HG03135 (cell line): Measurements from ENCODE around the gene CHST3.
"Not testable (repeated sequence)": the region's sequence is repeated elsewhere in the genome, so short reads cannot be mapped to it uniquely, and the experiment has no call there.

Source experiments
- ATAC-seq: cut with Tn5 transposase; IDR thresholded peaks from one replicate; pipeline ENCODE4 v1.9.1; 2021; ENCODE audit warnings: mild to moderate bottlenecking, moderate library complexity; ENCODE audit not compliant: unreplicated experiment

The CHST3 gene, protein sequence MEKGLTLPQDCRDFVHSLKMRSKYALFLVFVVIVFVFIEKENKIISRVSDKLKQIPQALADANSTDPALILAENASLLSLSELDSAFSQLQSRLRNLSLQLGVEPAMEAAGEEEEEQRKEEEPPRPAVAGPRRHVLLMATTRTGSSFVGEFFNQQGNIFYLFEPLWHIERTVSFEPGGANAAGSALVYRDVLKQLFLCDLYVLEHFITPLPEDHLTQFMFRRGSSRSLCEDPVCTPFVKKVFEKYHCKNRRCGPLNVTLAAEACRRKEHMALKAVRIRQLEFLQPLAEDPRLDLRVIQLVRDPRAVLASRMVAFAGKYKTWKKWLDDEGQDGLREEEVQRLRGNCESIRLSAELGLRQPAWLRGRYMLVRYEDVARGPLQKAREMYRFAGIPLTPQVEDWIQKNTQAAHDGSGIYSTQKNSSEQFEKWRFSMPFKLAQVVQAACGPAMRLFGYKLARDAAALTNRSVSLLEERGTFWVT

DNA sequence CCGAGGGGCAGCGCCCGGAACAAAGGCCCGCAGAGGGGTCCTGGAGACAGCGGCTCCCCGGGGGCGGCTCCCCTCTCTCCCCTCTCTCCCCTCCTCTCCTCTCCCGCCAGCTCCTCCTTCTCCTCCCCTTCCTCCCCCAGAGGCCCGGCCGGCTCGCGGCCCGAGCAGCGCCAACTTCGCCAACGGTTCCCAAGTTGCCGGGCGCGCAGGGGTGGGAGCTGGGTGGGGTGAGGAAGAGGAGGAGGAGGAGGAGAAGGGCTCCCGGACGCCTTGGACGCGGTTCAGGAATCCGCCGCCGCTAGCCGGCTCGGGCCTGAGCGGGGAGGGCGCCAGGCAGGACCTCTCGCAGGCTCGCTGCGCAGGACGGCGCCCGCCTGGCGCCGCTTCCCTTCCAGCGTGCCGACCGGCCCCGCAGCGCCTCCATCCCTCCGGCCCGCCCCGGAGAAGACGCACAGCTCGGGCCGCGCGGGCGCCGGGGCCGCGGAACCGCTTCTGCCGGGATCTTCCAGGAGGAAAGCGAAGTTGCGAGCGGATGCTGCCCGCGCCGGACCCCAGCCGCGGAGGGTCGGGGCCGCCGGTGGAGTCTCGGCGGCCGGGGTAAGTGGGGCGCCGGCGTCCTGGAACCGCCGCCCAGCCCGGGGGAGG lies at the start of gene CHST3:
TSS of gene CHST3 (plus strand) at position 298 of the 645 bp plus-strand sequence. CDS start 41,448 bp downstream, outside the sequence.
- no peak for ATAC-seq

DNA sequence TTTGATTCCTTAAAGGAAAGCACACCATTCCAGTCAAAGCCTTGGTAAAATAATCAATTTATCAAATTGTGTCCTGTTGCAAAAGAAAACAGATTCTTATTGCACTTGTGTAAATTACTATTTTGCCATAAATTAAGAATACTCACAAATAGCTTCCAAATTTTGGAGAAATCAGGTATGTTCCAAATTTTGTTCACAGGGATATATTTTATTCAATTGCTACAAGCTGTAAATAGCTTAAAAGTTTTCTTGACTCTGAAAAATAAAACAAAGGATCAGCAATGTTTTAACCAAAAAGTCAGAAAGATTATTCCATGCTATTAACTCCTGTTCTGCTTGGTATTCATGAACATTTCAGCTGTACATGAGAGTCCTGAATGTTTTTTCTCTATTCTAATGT lies 47.4 kb upstream of the CHST3 start:
- ATAC-seq = no peak

DNA sequence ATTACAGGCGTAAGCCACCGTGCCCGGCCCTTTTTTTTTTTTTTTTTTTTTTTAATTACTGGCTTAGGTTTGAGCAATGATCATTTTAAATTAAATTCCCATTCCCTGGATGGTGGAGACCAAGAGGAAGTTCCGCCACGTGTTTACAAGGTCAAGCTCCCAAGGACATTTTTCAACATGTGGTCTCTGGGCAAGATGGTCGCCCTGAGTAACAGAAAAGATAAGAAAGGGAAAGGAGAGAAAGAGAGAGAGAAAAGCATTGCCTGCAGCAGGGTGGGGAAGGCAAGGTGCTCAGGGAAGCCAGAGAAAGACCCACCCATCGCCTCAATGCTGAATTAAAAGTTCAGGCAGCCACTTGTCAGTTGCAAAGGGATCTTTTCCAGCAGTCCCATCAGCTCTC lies 45.2 kb upstream of the CHST3 start:
- no peak for ATAC-seq

DNA sequence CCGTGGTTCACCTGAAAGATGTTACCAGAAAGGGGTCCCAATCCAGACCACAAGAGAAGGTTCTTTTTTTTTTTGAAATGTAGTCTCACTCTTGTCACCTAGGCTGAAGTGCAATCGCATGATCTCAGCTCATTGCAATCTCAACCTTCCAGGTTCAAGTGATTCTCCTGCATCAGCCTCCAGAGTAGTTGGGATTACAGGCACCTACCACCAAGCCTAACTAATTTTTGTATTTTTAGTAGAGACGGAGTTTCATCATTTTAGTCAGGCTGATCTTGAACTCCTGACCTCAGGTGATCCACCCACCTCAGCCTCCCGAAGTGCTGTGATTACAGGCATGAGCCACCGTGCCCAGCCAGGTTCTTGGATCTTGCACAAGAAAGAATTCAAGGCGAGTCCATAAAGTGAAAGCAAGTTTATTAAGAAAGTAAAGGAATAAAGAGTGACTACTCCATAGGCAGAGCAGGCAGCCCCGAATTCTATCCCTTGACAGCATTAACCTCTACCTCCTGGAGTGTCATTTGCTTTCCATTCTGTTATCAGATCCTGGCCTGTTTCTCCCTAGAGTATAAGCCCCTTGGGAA lies 44.1 kb upstream of the CHST3 start:
- not testable (repeated sequence) for ATAC-seq

DNA sequence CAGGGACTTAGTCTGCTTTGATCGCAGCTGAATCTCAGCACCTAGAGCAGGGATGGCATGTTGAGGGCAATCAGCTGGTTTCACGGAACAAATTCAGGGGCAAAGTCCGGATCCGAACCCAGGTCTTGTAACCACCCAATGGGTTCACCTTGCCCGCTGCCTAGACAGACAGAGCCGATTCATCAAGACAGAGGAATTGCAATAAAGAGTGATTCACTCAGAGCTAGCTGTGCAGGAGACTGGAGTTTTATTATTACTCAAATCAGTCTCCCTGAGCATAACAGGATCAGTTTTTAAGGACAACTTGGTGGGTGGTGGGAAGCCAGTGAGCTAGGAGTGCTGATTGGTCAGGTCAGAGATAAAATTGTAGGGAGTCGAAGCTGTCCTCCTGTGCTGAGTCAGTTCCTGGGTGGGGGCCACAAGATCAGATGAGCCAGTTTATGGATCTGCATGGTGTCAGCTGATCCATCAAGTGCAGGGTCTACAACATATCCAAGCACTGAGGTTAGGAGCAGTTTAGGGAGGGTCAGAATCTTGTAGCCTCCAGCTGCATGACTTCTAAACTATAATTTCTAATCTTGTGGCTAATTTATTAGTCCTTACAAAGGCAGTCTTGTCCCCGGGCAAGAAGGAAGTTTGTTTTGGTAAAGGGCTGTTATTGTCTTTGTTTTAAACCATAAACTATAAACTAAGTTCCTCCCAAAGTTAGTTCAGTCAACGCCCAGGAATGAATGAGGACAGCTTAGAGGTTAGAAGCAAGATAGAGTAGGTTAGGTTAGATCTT lies 43.5 kb upstream of the CHST3 start:
- ATAC-seq = no peak

DNA sequence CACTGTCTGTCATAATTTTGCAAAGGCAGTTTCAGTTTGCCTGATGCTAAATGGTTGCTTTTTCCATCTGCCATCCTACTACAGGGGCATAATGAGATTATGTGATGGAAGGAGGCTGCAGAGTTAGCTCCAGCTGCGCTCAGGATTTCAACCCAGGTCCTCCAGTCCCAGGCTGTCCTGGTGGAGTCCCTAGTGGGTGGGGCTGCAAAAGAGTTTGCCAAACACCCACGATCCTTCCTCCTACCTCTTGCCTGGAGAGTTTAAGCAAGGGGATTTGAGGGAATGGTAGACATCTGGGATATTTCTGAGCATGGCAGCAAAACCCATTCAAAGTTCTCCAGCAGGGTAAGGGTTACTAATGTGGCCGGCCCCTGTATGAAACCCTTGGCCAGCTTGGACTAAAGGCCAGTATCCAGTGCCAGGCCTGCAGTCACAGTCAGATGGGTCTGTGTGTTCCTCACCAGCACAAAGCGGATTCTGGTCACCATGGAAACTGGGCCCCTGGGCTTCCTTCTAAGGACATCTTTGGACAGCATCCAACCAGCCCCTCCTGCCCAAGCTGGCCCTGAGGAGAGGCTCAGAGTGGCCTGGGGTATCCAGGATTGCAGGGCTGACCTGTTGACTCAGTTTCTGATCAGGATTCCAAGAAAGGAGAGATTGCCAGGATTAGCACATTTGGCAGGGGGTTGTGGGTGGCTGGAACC lies 42.7 kb upstream of the CHST3 start:
- no peak for ATAC-seq

DNA sequence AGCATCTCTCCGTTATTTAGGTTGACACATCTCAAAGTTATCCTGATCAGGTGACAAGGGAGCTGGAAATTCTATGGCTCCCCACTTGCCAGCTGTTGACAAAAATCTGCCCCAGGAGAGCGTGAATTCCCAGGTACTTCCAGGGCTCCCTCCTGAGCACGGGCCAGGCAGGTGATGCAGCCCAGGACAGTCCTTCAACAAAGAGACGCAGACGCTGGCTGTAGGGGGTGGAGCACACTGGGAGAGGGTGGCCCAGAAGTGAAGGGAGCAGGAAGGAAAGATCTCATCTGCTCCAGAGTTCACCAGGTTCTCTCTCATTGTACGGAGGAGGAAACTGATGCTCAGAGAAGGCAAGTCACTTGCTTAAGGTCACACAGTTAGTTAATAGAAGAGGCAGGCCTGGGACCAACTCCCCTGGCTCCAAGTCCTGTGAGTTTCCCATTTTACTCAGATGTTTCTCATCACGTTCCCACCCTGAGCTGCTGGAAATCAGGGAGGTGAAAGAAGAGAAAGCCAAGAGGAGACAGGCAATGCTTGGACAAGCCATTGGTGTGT lies 41.0 kb upstream of the CHST3 start:
- no peak for ATAC-seq

DNA sequence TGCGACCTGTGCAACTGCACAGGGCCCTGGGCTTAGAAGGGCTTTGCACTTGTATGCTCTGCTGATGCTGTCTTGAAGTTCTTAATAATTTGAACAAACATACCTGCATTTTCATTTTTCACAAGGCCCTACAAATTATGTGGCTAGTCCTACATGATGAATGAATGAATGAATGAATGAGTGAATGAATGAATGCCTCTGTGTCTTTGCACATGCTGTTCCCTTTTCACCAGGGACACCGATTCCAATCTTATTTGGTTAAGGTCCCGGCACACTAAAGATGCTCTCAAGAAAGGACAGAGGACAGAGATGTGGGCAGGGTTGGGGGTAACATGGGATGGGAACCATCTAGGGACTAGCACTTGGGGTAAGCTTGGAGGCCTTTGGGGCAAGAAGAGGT lies 39.4 kb upstream of the CHST3 start:
- no peak for ATAC-seq

DNA sequence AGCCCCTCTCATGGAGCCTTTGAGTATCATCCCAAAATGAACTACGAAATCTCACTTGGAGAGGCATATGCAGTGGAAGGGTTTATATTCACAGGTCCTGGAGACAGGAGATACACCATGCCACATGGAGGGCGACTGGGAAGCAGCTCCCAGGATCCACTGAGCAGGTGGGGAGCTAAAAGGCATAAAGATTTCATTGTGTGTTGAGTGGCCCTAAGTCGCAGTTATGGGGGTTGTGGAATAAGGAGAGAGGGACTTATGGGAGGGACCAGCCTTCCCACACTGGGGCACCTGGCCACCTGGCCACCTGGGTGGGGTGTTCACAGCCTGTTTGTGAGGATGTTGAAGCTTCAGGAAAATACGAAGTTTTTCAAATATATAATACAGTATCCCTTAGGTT lies 37.0 kb upstream of the CHST3 start:
- ATAC-seq = no peak

DNA sequence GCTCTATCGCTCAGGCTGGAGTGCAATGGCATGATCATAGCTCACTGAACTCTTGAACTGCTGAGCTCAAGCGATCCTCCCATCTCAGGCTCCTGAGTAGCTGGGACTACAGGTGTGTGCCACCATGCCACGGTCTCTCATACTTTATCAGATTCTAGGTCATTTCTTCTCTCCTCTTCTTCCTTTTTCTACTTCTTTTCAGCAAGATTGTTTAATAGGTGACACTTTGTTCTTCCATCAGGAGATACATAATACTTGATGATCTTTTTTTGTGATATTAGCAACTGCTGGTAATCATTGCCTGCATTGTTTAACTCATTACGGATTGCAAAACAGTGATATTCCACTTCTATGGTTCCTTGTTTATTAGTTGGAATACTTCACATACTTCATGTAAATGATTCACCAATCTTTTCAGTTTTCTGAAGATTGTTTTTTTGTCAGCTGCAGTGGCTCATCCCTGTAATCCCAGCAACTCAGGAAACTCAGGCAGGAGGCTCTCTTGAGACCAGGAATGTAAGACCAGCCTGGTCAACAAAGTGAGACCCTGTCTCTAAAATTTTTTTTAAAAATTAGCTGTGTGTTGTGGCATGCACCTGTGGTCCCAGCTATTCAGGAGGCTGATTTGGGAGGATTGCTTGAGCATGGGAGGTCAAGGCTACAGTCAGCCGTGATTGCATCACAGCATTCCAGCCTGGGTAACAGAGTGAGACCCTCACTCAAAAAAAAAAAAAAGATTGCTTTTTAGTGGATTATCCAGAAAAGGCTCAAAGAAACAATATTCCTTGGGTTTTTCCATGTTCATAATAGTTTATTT lies 36.2 kb upstream of the CHST3 start:
- no peak for ATAC-seq

DNA sequence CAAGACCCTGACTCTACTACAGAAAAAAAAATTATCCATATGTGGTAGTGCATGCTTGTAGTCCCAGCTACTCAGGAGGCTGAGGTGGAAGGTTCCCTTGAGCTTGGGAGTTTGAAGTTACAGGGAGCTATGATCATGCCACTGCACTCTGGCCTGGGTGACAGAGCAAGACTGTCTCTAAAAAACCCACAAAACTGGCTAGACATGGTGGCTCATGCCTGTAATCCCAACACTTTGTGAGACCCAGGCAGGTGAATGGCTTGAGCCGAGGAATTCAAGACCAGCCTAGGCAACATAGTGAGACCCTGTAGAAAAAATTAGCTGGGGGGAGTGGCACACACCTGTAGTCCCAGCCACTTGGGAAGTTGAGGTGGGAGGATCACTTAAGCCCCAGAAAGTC lies 32.9 kb upstream of the CHST3 start:
- ATAC-seq = no peak

DNA sequence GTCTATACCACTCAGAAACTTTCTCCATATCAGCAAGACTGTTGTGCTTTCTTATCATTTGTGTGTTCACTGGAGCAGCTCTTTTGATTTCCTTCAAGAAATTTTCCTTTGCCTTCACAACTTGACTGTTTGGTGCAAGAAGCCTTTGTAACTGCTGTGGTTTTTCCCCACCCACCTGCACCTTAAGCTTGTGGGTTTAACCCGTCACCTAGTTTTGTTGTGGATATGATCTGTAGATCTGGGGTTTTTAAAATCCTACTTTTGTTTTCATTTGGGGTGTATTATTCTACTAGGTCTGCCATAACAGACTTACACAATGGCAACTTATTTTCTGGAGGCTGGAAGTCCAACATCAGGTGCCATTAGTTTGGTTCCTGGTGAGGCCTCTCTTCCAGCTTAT lies 30.5 kb upstream of the CHST3 start:
- no peak for ATAC-seq

DNA sequence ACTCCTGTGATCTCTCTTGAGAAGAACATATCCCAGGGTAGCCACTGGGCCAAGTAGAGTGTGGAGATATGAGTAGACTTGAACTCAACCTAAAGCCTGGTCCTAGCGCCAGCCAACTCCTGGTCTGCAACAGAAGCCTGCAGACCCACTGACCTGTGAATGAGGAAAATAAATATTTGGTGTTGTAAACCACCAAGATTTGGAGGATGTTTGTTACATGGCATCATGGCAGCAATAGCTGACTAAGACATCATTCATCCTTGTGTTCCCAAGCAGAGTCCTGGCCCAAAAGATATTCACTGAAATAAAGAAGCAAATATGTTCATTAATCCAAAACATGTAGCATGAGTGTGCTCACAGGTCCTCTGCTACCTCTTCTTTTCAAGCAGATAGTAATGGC lies 26.0 kb upstream of the CHST3 start:
- ATAC-seq = no peak

DNA sequence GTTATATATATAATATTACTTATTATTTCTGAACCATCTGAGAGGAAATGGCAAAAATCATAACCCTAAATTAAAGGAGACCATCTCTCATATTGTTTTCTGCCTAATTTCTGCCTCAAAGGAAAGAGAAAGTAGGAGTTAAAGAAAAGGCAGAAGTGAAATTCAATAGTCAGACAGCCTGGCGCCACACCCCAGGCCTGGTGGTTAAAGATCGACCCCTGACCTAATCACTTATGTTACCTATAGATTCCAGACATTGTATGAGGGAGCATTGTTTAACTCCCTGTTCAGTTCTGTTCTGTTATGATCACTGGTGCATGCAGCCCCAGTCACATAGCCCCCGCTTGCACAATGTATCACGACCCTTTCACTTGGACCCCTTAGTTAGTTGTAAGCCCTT lies 24.9 kb upstream of the CHST3 start:
- ATAC-seq = no peak

DNA sequence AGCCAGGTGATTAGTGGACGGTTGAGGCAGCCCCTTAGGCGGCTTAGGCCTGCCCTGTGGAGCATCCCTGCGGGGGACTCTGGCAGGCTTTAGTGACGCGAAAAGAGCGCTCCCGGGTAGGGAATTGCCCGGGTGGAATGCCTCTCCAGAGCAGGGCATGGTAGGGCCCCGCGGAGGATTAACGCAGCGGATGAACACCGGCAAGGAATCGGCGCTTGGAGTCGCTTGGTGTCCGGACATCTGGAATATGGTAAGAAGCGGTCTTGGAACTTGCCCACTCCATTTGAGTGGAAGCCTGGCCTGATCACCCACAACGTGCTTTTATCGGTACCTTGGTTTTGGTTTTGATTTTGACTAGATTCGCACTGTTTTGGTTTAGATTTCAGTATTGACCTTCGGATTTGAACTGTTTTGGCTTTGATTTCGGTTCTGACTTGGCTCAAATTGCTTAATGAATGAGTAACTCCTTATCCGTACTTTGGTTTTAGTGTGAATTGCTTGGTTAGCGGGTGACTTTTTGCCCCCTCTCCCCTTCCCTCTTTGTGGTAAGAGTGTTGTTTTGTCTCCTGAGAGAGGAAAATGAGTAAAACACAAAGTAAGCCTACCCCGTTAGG lies 24.2 kb upstream of the CHST3 start:
- ATAC-seq = no peak

DNA sequence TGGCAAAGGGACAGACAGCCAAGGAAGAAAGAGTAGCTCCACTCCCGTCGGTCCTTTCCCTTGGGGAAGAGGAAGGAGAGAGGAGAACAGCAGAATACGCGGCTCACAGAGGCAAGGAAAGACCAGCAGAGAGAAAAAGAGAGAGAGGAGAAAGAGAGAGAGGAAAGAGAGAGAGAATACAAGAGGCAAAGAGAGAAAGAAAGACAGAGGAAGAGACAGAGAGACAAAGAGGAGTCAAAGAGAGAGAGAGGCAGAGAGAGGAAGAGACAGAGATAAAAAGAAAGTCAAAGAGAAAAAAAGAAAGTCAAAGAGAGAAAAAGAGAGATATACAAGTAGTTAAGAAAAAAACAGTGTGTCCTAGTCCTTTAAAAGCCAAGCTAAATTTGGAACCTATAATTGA lies 23.4 kb upstream of the CHST3 start:
- no peak for ATAC-seq

DNA sequence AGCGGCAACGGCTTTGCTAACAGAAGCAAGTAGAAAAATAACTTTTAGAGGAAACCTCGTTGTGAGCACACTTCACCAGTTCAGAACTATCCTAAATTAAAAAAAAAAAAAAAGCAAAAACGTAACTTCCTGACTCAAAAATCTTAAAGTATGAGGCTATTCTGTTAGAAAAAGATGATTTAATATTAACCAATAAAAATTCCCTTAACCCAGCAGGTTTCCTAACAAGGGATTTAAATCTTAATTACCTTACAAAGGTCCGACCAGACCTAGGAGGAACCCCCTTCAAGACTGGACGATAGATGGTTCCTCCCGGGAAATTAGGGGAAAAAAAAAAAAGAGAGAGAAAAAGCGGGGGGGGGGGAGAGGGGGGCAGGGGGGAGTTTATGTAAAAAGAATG lies 22.9 kb upstream of the CHST3 start:
- no peak for ATAC-seq

DNA sequence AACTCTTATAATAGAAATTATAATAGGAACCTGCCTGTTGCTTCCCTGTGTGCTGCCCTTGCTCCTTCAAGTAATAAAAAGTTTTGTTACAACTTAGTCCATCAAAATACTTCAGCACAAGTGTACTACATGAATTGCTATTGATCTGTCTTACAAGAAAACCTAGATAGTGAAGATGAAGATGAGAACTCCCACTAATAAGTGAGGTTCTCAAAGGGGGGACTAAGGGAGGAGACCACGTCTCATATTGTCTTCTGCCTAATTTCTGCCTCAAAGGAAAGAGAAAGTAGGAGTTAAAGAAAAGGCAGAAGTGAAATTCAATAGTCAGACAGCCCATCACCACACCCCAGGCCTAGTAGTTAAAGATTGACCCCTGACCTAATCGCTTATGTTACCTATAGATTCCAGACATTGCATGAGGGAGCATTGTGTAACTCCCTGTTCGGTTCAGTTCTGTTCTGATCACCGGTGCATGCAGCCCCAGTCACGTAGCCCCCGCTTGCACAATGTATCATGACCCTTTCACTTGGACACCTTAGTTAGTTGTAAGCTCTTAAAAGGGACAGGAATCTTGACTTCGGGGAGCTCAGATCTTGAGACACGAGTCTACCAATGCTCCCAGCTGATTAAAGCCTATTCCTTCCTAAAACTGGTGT lies 18.2 kb upstream of the CHST3 start:
- ATAC-seq = no peak

DNA sequence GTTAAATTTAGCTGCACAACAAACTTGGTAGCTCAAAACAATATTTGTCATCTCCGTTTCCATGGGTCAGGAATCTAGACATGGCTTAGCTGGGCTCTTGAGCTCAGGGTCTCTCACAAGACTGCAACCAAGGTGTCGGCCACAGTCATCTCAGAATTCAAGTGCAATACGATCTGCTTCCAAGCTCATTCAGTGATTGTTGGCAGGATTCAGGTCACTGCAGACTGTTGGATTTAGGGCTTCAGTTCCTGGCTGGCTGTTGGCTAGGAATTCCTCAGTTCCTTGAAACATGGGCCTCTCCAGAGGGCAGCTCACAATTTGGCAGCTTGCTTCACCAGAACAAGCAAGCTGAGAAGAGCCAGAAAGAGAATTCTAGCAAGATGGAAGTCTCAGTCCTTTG lies 17.5 kb upstream of the CHST3 start:
- no peak for ATAC-seq
